K562 (cell line): Measurements from ENCODE around the gene ROPN1B. TPM values are rescaled to one million over a fixed set of nuclear protein-coding genes. Genes with fewer than 3 reads are reported as not detected.
"Not testable (repeated sequence)": the region's sequence is repeated elsewhere in the genome, so short reads cannot be mapped to it uniquely, and the experiment has no call there.

Experiments used
- ATAC-seq: fragments of 200-7000 bp; cut with Tn5 transposase; 3 replicates; pipeline ENCODE4 v1.9.1; 2020; ENCODE audit warnings: moderate library complexity
- BruUV-seq: library from RNA; stranded (reverse); fragments of 400-500 nt; replicated peaks from 2 replicates; lab custom pipeline; 2021; lab: Mats Ljungman, UMichigan
- CTCF ChIA-PET: fragments of 300-600 bp; formaldehyde crosslinking; extraction: SDS; loops from one replicate; lab custom pipeline; 2021; ENCODE audit warnings: low intra/inter-chr PET ratio; lab: Yijun Ruan, JAX
- POLR2A ChIA-PET: fragments of 300-600, 350-650 bp; sonication (Branson Sonifier 250); formaldehyde crosslinking; extraction: SDS; loops from one replicate; lab custom pipeline; 2021; ENCODE audit warnings: antibody characterized with exemption, inconsistent platforms; lab: Yijun Ruan, JAX
- DNase-seq, 4 experiments: peaks; one replicate each; pipeline versions ENCODE4 v3.0.0 to v3.0.0-alpha.2; 2011 to 2018; ENCODE audit warnings: low spot score in 3 of 4, mixed read lengths in 3 of 4; ENCODE audit errors: extremely low read depth in 1 of 4
- FAIRE-seq: peaks from 2 replicates; lab custom pipeline; 2011; peaks lifted over from hg19 to GRCh38; lab: Jason Lieb, UNC
- H2AFZ ChIP-seq: 2 replicates; pipeline ENCODE4 v1.6.0; 2011; ENCODE audit warnings: low read depth, low read length, control low read depth, inconsistent platforms
- H3K27ac ChIP-seq: fragments of 200-600 bp; 3 replicates; pipeline ENCODE4 v1.8.0; 2011; ENCODE audit warnings: low read depth, mild to moderate bottlenecking, control low read depth, inconsistent platforms, low read length, moderate library complexity, mixed read lengths; ENCODE audit errors: extremely low read depth
- H3K27me3 ChIP-seq, 2 experiments: fragments of 300-600 bp in 1 of 2; 2 replicates in 1 of 2; 3 replicates in 1 of 2; pipeline versions ENCODE4 v1.6.0 to v1.8.0; 2011; ENCODE audit warnings: inconsistent platforms in 2 of 2, low read length in 2 of 2, mild to moderate bottlenecking in 1 of 2, mixed read lengths in 1 of 2, moderate library complexity in 1 of 2; ENCODE audit not compliant: control insufficient read depth in 2 of 2, insufficient read depth in 2 of 2
- H3K36me3 ChIP-seq: fragments of 300-600 bp; 3 replicates; pipeline ENCODE4 v1.8.0; 2011; ENCODE audit warnings: mild to moderate bottlenecking, low read length, inconsistent platforms; ENCODE audit not compliant: control insufficient read depth, insufficient read depth
- H3K4me1 ChIP-seq, 2 experiments: fragments of 200-600 bp in 1 of 2; replicated peaks in 1 of 2; 2 replicates in 1 of 2; 3 replicates in 1 of 2; pipeline versions ENCODE4 v1.5.1 to v1.8.0; 2011; ENCODE audit warnings: inconsistent platforms in 2 of 2, low read length in 2 of 2, mild to moderate bottlenecking in 1 of 2, mixed read lengths in 1 of 2, moderate library complexity in 1 of 2; ENCODE audit not compliant: control insufficient read depth in 2 of 2, insufficient read depth in 2 of 2
- H3K4me2 ChIP-seq: 2 replicates; pipeline ENCODE4 v1.6.1; 2011; ENCODE audit warnings: low read length, control low read depth, inconsistent platforms, mixed read lengths; ENCODE audit not compliant: insufficient read depth
- H3K4me3 ChIP-seq: fragments of 200-600 bp; sonication (generic), shearing (Covaris generic); 2 replicates; pipeline ENCODE4 v1.5.1; 2016; ENCODE audit warnings: control low read depth, inconsistent platforms
- H3K79me2 ChIP-seq: fragments of 200-600 bp; 3 replicates; pipeline ENCODE4 v1.8.0; 2011; ENCODE audit warnings: low read length, inconsistent platforms; ENCODE audit not compliant: control insufficient read depth, insufficient read depth
- H3K9ac ChIP-seq, 2 experiments: 2 replicates each; pipeline versions ENCODE4 v1.6.0 to v1.6.1; 2011; ENCODE audit warnings: low read depth in 2 of 2, low read length in 2 of 2, control low read depth in 1 of 2, inconsistent platforms in 1 of 2, mild to moderate bottlenecking in 1 of 2, mixed read lengths in 1 of 2; ENCODE audit not compliant: insufficient read depth in 1 of 2
- H3K9me1 ChIP-seq: one replicate; pipeline ENCODE4 v1.6.0; 2011; ENCODE audit warnings: inconsistent platforms, mild to moderate bottlenecking, low read length, moderate library complexity; ENCODE audit not compliant: control insufficient read depth, insufficient read depth
- H3K9me3 ChIP-seq: replicated peaks from 2 replicates; pipeline ENCODE4 v1.5.1; 2011; ENCODE audit warnings: low read depth, low read length, inconsistent platforms; ENCODE audit not compliant: control insufficient read depth, insufficient read depth
- H4K20me1 ChIP-seq: replicated peaks from 2 replicates; pipeline ENCODE4 v1.6.1; 2011; ENCODE audit warnings: low read length, inconsistent platforms, mixed read lengths; ENCODE audit not compliant: control insufficient read depth, insufficient read depth
- ATF1 ChIP-seq, 2 experiments: fragments of 450-650 bp in 1 of 2; IDR thresholded peaks; 2 replicates each; pipeline ENCODE4 v1.6.1; 2016; ENCODE audit warnings: missing compliant biosample characterization in 1 of 2, missing genetic modification characterization in 1 of 2
- ZBTB7A ChIP-seq: IDR thresholded peaks from 2 replicates; pipeline ENCODE4 v1.6.1; 2011; ENCODE audit warnings: low read depth, mild to moderate bottlenecking, low read length, moderate library complexity, borderline replicate concordance; ENCODE audit not compliant: control insufficient read depth
- ZNF146 ChIP-seq: IDR thresholded peaks from one replicate; pipeline ENCODE4 v1.6.1; 2018; ENCODE audit warnings: missing compliant biosample characterization; ENCODE audit not compliant: unreplicated experiment
- ZNF174 ChIP-seq: fragments of 250-450 bp; sonication (Bioruptor Pico); IDR thresholded peaks from 2 replicates; pipeline ENCODE4 v1.4.0; 2020; ENCODE audit warnings: mild to moderate bottlenecking
- WGBS: fragments of 100-300 bp; shearing (Covaris generic); methylation state at CpG from one replicate; pipeline ENCODE4 v1.1.6; 2016; ENCODE audit warnings: low coverage, mixed read lengths; ENCODE audit not compliant: insufficient coverage; ENCODE audit errors: missing lambda C conversion rate; 5-methylcytosine and 5-hydroxymethylcytosine counted together
- in situ Hi-C: fragments of 300-500 bp; cut with MboI; formaldehyde crosslinking; loops from 4 replicates; pipeline ENCODE4 v1.15.0; 2018; ENCODE audit warnings: inconsistent platforms, mixed read lengths
- intact Hi-C: fragments of 100-400 bp; cut with micrococcal nuclease; formaldehyde crosslinking; loops from 2 replicates; pipeline ENCODE4 v1.14.2; 2022
- polyA plus RNA-seq, 8 experiments: library from polyadenylated mRNA; depleted of rRNA in 4 of 8; stranded (reverse) in 5 of 8; unstranded in 3 of 8; fragments of >200 nt; fragmentation: Nextera tagmentation in 2 of 8; fragmentation: Illumina TruSeq in 1 of 8; extraction: Ambion mirVana in 2 of 8; extraction: Trizol in 1 of 8; gene quantifications; 2 replicates each; pipeline versions ENCODE4 v1.2.1 to v1.2.3, GENCODE V29; 2011 to 2014; ENCODE audit warnings: inconsistent platforms in 1 of 8, missing spikeins in 1 of 8
- total RNA-seq, 7 experiments: library from RNA; depleted of rRNA in 6 of 7; stranded (reverse); fragments of >200 nt in 6 of 7; fragmentation: Illumina TruSeq in 2 of 7; extraction: Trizol in 2 of 7; gene quantifications; 2 replicates each; pipeline versions ENCODE4 v1.2.1 to v1.2.3, GENCODE V29; 2011 to 2021; ENCODE audit warnings: low replicate concordance in 1 of 7
- TF ChIP-seq, protein P1 (sequence below): sonication (generic); formaldehyde crosslinking; IDR thresholded peaks from 2 replicates; pipeline ENCODE4 v1.8.0; 2022; ENCODE audit warnings: missing genetic modification reagents, mild to moderate bottlenecking, borderline replicate concordance

Gene ROPN1B
- total and polyA plus RNA-seq, 9 of the 15 experiments (the other 6 are each of a cell fraction or from before 2014, with no cell fraction given), result not detected

DNA sequence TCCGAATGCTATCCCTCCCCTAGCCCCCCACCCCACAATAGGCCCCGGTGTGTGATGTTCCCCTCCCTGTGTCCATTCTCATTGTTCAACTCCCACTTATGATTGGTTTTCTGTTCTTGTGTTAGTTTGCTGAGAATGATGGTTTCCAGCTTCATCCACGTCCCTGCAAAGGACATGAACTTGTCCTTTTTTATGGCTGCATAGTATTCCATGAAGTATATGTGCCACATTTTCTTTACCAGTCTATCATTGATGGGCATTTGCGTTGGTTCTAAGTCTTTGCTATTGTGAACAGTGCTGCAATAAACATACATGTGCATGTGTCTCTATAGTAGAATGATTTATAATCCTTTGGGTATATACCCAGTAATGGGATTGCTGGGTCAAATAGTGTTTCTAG lies 12.0 kb upstream of the ROPN1B start:
- BruUV-seq, CTCF ChIA-PET, ATAC-seq, POLR2A ChIA-PET, H3K27ac ChIP-seq, H3K9ac ChIP-seq, DNase-seq, H3K36me3 ChIP-seq, FAIRE-seq, H2AFZ ChIP-seq, H3K9me3 ChIP-seq, in situ Hi-C loops, H3K4me3 ChIP-seq, intact Hi-C loops, H3K79me2 ChIP-seq, H3K9me1 ChIP-seq, H4K20me1 ChIP-seq, H3K4me2 ChIP-seq: not testable (repeated sequence)
- peaks cover 0 to 11% of the 10 kb centered on the region in 2 experiments; a peak in 2 of 5 replicates for H3K4me1 ChIP-seq
- WGBS, result 0% methylated on average over 3 of the region's 4 CpGs
- TF ChIP-seq ZNF146 (CRISPR knock-in tag), result peak; percentile 61
- peaks cover 0 to 27% of the 10 kb centered on the region in 2 experiments; a peak in 2 of 5 replicates for H3K27me3 ChIP-seq

DNA sequence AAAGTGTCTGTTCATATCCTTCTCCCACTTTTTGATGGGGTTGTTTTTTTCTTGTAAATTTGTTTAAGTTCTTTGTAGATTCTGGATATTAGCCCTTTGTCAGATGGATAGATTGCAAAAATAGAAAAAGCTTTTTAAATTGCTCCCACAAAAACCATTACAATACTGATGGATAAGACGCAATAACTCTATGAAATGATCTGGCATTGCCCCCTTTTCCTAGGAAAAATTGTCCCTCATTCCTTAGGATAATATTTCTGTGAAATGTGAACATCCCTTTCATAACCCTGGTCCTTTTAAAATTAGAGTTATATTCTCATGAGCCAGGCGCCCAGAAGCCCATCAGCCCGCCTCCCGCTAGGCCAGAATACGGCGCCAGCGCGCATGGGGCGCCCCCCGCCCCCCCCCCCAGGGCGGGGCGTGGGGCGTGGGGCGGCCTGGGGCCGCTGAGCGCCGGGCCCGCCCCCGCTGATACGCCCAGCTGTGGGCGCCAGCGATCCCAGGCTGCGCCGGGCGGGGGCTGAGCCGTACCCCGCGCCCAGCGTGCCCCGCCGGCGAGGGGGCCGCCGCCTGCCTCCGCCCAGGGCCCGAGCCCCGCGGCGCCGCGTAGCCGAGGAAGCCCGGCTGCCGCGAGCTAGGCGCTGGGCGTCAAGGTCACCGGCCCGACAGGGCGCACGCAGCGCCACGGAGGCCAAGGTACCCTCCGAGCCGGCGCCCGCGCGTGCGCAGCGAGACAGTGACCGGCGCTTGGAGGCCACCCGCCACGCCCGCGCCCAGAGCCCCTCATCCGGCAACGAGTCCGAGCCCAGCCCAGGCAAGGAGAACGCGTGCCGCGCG lies 11.1 kb upstream of the ROPN1B start:
- Histone ChIP-seq H3K4me2 (no peak overlapping the region), H4K20me1 (no peaks in the 10 kb centered on the region), H3K4me3 (no peak overlapping the region), H3K9me1 (no peaks in the 10 kb centered on the region), H3K4me1 (peaks cover 0 to 11% of the 10 kb centered on the region in 2 experiments; a peak in 2 of 5 replicates), H2AFZ (no peak overlapping the region), H3K27me3 (peaks cover 0 to 27% of the 10 kb centered on the region in 2 experiments; a peak in 2 of 5 replicates), H3K27ac (no peak overlapping the region), H3K36me3 (no peaks in the 10 kb centered on the region), H3K79me2 (no peaks in the 10 kb centered on the region), H3K9ac (no peak overlapping the region), H3K9me3 (no peaks in the 10 kb centered on the region)
- ChIA-PET POLR2A (no interaction called here), CTCF (no interaction called here)
- FAIRE-seq (no peak), DNase-seq (peak; percentile 34 to 76 (median 62)), ATAC-seq (peak; percentile 80)
- WGBS, result 0% methylated on average over 1 of the region's 75 CpGs
- intact Hi-C loops (no loop called here), in situ Hi-C loops (no loop called here)
- TF ChIP-seq ZBTB7A (peak; percentile 41; the same call in 1 of the 2 replicates), ATF1 (CRISPR knock-in tag; IDR thresholded peaks at IDR 0.05) (no peak), ATF1 (tag; IDR thresholded peaks at IDR 0.05) (no peak), ZNF174 (CRISPR knock-in tag) (no peak)
- TF ChIP-seq, protein P1, sequence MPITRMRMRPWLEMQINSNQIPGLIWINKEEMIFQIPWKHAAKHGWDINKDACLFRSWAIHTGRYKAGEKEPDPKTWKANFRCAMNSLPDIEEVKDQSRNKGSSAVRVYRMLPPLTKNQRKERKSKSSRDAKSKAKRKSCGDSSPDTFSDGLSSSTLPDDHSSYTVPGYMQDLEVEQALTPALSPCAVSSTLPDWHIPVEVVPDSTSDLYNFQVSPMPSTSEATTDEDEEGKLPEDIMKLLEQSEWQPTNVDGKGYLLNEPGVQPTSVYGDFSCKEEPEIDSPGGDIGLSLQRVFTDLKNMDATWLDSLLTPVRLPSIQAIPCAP (CRISPR knock-in tag), result no peak
- no TSS peak for BruUV-seq
